SK-N-MC (cell line): Measurements from ENCODE around the gene ATCAY.

Experiments
- DNase-seq: peaks from one replicate; pipeline ENCODE4 v3.0.0-alpha.2; 2011; ENCODE audit warnings: low read depth, low spot score
- H3K27ac ChIP-seq: fragments of 200-600 bp; sonication (generic); 2 replicates; pipeline ENCODE4 v1.5.1; 2016; ENCODE audit warnings: mixed run types
- H3K36me3 ChIP-seq: fragments of 200-600 bp; sonication (generic); 2 replicates; pipeline ENCODE4 v1.6.1; 2017; ENCODE audit warnings: antibody characterized with exemption, low read length, mixed read lengths; ENCODE audit not compliant: insufficient read depth
- H3K4me3 ChIP-seq: fragments of 200-600 bp; sonication (generic); 2 replicates; pipeline ENCODE4 v1.5.1; 2016
- H3K9ac ChIP-seq: fragments of 200-600 bp; sonication (generic); 2 replicates; pipeline ENCODE4 v1.8.0; 2017; ENCODE audit warnings: mixed run types, mixed read lengths; ENCODE audit not compliant: insufficient read length
- H3K9me3 ChIP-seq: fragments of 200-600 bp; sonication (generic); 2 replicates; pipeline ENCODE4 v1.6.1; 2017; ENCODE audit warnings: low read depth, mild to moderate bottlenecking, antibody characterized with exemption, low read length, moderate library complexity, mixed read lengths
- EZH2 ChIP-seq: fragments of 200-600 bp; sonication (generic); IDR thresholded peaks from one replicate; pipeline ENCODE4 v1.6.1; 2017; ENCODE audit warnings: antibody characterized with exemption
- FOXP2 ChIP-seq: optimal IDR thresholded peaks from 2 replicates; pipeline ENCODE3; 2011; ENCODE audit warnings: mild to moderate bottlenecking, moderate library complexity; ENCODE audit not compliant: insufficient read depth; ENCODE audit errors: extremely low read length, control extremely low read depth
- POLR2AphosphoS5 ChIP-seq: IDR thresholded peaks from 2 replicates; pipeline ENCODE4 v1.6.1; 2012; ENCODE audit warnings: mild to moderate bottlenecking, low read depth, low read length, borderline replicate concordance

Gene ATCAY

GRCh38 chr19:3837922-3838321 lies 42.6 kb upstream of the ATCAY start:
- no peak for DNase-seq
- TF ChIP-seq EZH2 (no peak), POLR2AphosphoS5 (no peak), FOXP2 (no peak)
- no peak overlapping the region for H3K27ac ChIP-seq
- H3K36me3 ChIP-seq: no peaks in the 10 kb centered on the region
- H3K4me3 ChIP-seq: no peak overlapping the region
- H3K9ac ChIP-seq: no peak overlapping the region
- no peaks in the 10 kb centered on the region for H3K9me3 ChIP-seq

DNA sequence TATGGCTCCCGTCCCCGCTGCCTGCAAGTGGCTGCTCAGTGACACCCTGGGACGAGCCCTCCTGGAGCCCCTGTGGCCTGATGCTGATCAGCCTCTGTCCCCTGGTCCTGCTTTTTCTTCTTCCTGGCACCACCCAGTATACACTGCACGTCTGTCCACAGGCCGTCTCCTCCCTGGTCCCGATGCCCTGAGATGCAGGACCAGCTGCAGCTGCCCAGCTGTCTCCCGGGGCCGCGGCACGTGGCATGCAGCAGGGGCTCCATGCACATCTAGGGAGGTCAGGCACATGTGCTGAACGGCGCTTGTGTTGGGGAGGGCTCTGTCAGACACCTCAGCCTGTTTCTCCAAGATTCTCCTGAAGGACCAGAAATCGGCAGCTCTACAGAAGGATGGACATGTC lies 41.8 kb upstream of the ATCAY start:
- DNase-seq: no peak
- Histone ChIP-seq H3K4me3 (no peak overlapping the region), H3K9me3 (no peaks in the 10 kb centered on the region), H3K9ac (no peak overlapping the region), H3K36me3 (no peaks in the 10 kb centered on the region), H3K27ac (no peak overlapping the region)
- no peak for TF ChIP-seq POLR2AphosphoS5
- no peak for TF ChIP-seq EZH2
- no peak for TF ChIP-seq FOXP2

DNA sequence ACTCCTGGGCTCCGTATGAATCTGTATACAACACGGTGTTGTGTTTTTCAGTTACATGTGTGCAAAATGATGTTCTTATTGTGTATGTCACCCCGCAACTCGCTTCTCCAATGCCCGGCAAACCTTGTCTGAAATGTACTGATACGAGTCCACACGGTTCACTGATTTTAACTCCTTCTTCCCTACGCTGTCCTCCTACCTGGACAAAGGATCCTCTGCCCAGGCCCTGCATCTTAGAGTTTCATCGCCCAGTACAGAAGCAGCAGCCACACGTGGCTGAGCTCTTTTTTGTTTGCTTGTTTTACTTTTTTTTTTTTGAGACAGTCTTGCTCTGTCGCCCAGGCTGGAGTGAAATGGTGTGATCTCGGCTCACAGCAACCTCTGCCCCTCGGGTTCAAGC lies 40.5 kb upstream of the ATCAY start:
- Histone ChIP-seq H3K4me3 (no peak overlapping the region), H3K9me3 (no peaks in the 10 kb centered on the region), H3K9ac (no peak overlapping the region), H3K27ac (no peak overlapping the region), H3K36me3 (no peaks in the 10 kb centered on the region)
- TF ChIP-seq POLR2AphosphoS5: no peak
- TF ChIP-seq FOXP2: no peak
- TF ChIP-seq EZH2: no peak
- no peak for DNase-seq

GRCh38 chr19:3840804-3841203 lies 39.7 kb upstream of the ATCAY start:
- TF ChIP-seq POLR2AphosphoS5 (no peak), EZH2 (no peak), FOXP2 (no peak)
- no peak overlapping the region for H3K27ac ChIP-seq
- no peak overlapping the region for H3K9ac ChIP-seq
- DNase-seq: no peak
- no peak overlapping the region for H3K4me3 ChIP-seq
- H3K9me3 ChIP-seq: no peaks in the 10 kb centered on the region
- no peaks in the 10 kb centered on the region for H3K36me3 ChIP-seq

GRCh38 chr19:3842948-3843347 lies 37.5 kb upstream of the ATCAY start:
- Histone ChIP-seq H3K9me3 (no peaks in the 10 kb centered on the region), H3K36me3 (no peaks in the 10 kb centered on the region), H3K27ac (no peak overlapping the region), H3K9ac (no peak overlapping the region), H3K4me3 (no peak overlapping the region)
- TF ChIP-seq POLR2AphosphoS5 (no peak), EZH2 (no peak), FOXP2 (no peak)
- DNase-seq: no peak

DNA sequence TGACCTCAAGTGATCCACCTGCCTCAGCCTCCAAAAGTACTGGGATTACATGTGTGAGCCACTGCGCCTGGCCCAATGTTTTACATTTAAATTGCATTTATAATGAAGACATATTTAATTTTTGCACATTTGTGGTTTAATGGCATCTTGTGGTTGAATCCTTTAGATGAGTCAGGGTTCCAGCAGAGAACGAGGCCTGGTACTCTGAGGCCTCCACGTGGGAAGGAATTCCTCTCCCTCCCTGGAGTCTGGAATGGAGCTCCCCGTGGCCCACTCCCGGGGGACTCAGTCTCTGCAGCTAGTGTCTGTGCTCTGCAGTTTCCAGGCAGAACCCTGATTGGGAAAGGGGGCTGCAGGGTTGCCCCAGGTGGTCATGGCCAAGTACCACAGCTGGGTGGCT lies 35.9 kb upstream of the ATCAY start:
- peak; percentile 34 for DNase-seq
- Histone ChIP-seq H3K9ac (no peak overlapping the region), H3K36me3 (no peaks in the 10 kb centered on the region), H3K27ac (no peak overlapping the region), H3K9me3 (no peaks in the 10 kb centered on the region), H3K4me3 (no peak overlapping the region)
- TF ChIP-seq POLR2AphosphoS5 (no peak), EZH2 (no peak), FOXP2 (no peak)

- Histone ChIP-seq H3K27ac (no peak overlapping the region), H3K4me3 (no peak overlapping the region), H3K36me3 (no peaks in the 10 kb centered on the region), H3K9me3 (no peaks in the 10 kb centered on the region), H3K9ac (no peak overlapping the region)
- DNase-seq: no peak
- TF ChIP-seq FOXP2 (no peak), POLR2AphosphoS5 (no peak), EZH2 (no peak)
These were observed 31.4 kb upstream of the ATCAY start for GRCh38 chr19:3849092-3849491.

DNA sequence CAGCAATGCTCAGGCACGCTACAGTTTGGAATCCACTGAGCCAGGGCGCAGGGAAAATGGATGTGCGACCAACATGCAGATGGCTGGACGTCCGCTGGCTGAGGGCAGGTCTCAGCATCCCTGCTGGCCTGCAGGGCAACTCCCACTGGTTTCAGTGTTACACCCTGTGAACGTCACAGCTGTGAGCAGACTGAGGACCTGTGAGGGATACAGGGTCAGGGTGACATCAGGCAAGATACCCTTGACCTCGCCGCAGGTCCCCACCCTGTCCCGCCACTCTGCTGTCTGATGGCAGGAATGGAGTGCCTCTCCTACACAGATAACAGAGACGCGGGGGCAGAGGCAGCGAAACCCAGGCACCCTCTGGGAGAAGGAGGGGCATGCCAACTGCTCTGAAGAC lies 30.7 kb upstream of the ATCAY start:
- no peaks in the 10 kb centered on the region for H3K36me3 ChIP-seq
- no peak for DNase-seq
- H3K9ac ChIP-seq: no peak overlapping the region
- no peak overlapping the region for H3K4me3 ChIP-seq
- no peak overlapping the region for H3K27ac ChIP-seq
- no peaks in the 10 kb centered on the region for H3K9me3 ChIP-seq
- no peak for TF ChIP-seq FOXP2
- no peak for TF ChIP-seq POLR2AphosphoS5
- TF ChIP-seq EZH2: no peak

DNA sequence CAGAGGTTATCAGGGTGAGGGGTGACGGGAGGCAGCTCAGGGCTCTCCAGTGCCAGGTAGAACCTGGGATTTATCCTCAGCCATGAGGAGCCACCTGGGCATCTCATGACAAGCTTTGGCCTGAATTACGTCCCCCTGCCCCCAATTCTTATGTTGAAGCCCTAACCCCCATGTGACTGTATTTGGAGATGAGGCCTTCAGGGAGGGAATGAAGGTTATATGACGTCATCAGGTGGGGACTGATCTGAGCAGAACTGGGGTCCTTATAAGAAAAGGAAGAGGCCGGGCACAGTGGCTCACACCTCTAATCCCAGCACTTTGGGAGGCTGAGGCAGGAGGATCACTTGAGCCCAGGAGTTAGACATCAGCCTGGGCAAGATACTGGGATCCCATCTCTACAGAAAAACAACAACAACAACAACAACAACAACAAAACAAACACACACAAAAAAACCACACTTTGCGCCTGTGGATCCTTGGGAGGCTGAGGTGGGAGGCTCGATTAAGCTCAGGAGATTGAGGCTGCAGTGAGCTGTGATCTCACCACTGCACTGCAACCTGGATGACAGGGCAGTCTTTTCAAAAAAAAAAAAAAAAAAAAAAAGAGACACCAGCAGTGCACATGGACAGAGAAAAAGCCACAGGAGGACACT lies 30.0 kb upstream of the ATCAY start:
- H3K4me3 ChIP-seq: no peak overlapping the region
- H3K27ac ChIP-seq: no peak overlapping the region
- no peaks in the 10 kb centered on the region for H3K36me3 ChIP-seq
- no peak overlapping the region for H3K9ac ChIP-seq
- no peak for TF ChIP-seq POLR2AphosphoS5
- TF ChIP-seq EZH2: no peak
- no peak for TF ChIP-seq FOXP2
- H3K9me3 ChIP-seq: no peaks in the 10 kb centered on the region
- no peak for DNase-seq
